DLD1 (cell line): ENCODE results near the gene AGRN.
"Not testable (repeated sequence)": the region's sequence is repeated elsewhere in the genome, so short reads cannot be mapped to it uniquely, and the experiment has no call there.

Experiments
- in situ Hi-C: cut with HindIII; loops from 2 replicates; pipeline ENCODE4 v1.10.0; 2017; ENCODE audit warnings: low sequenced_read_pairs

AGRN gene

GRCh38 chr1:1018321-1018685 lies 1.6 kb upstream of the AGRN start:
- in situ Hi-C loops = not testable (repeated sequence)

GRCh38 chr1:1019122-1019999 lies 559 bp upstream of the AGRN start:
- in situ Hi-C loops = no loop called here

- in situ Hi-C loops = no loop called here
These were observed 592 bp downstream of the AGRN start for GRCh38 chr1:1020415-1021009.

- in situ Hi-C loops = no loop called here
These were observed 1.3 kb downstream of the AGRN start for GRCh38 chr1:1021010-1021919.

GRCh38 chr1:1021920-1022259 lies 2.0 kb downstream of the AGRN start:
- in situ Hi-C loops = no loop called here

- in situ Hi-C loops = no loop called here
These were observed 2.5 kb downstream of the AGRN start for GRCh38 chr1:1022302-1023009.

- in situ Hi-C loops = no loop called here
These were observed 3.8 kb downstream of the AGRN start for GRCh38 chr1:1023700-1024099.

GRCh38 chr1:1024149-1024770 lies 4.3 kb downstream of the AGRN start:
- in situ Hi-C loops = no loop called here

- in situ Hi-C loops = no loop called here
These were observed 5.1 kb downstream of the AGRN start for GRCh38 chr1:1024771-1025699.

GRCh38 chr1:1025730-1026129 lies 5.8 kb downstream of the AGRN start:
- in situ Hi-C loops = no loop called here

- in situ Hi-C loops = no loop called here
These were observed 6.9 kb downstream of the AGRN start for GRCh38 chr1:1026599-1027413.

- in situ Hi-C loops = no loop called here
These were observed 7.9 kb downstream of the AGRN start for GRCh38 chr1:1027791-1028190.

- in situ Hi-C loops = not testable (repeated sequence)
These were observed 11.1 kb downstream of the AGRN start for GRCh38 chr1:1030867-1031658.

GRCh38 chr1:1031659-1032235 lies 11.8 kb downstream of the AGRN start:
- in situ Hi-C loops = no loop called here

GRCh38 chr1:1032424-1032823 lies 12.5 kb downstream of the AGRN start:
- in situ Hi-C loops = no loop called here

- in situ Hi-C loops = no loop called here
These were observed 13.2 kb downstream of the AGRN start for GRCh38 chr1:1033009-1033587.
